GM20000 (cell line): ENCODE results near the gene SERINC5.
"Not testable (repeated sequence)": the region's sequence is repeated elsewhere in the genome, so short reads cannot be mapped to it uniquely, and the experiment has no call there.

Source experiments
- DNase-seq: peaks from one replicate; pipeline ENCODE4 v3.0.0; 2012; ENCODE audit warnings: low spot score
- TF ChIP-seq, protein P1 (sequence below): IDR thresholded peaks from 2 replicates; pipeline ENCODE4 v1.5.1; 2012; ENCODE audit warnings: mild to moderate bottlenecking, control low read depth; ENCODE audit errors: extremely low read depth, missing control alignments

Gene SERINC5

DNA sequence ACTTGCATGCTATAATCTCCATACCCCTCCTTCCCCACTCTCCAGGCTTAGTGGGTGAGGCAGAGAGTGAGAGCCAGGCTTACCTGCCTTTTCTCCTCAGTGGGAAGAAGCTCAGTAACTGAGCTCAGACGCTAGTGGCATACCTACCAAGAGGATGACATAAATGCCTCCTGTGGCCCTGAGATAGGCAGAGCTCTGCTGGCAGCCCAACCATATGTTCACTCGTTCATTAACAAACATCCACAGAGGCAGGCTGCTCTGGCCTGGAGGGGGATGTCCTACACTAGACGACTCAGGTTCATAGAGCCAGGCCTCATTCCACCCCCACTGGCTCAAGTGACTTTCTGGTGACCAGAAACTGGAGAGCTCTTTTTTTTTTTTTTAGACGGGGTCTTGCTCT is 139.4 kb downstream of the SERINC5 start:
- TF ChIP-seq, protein P1, sequence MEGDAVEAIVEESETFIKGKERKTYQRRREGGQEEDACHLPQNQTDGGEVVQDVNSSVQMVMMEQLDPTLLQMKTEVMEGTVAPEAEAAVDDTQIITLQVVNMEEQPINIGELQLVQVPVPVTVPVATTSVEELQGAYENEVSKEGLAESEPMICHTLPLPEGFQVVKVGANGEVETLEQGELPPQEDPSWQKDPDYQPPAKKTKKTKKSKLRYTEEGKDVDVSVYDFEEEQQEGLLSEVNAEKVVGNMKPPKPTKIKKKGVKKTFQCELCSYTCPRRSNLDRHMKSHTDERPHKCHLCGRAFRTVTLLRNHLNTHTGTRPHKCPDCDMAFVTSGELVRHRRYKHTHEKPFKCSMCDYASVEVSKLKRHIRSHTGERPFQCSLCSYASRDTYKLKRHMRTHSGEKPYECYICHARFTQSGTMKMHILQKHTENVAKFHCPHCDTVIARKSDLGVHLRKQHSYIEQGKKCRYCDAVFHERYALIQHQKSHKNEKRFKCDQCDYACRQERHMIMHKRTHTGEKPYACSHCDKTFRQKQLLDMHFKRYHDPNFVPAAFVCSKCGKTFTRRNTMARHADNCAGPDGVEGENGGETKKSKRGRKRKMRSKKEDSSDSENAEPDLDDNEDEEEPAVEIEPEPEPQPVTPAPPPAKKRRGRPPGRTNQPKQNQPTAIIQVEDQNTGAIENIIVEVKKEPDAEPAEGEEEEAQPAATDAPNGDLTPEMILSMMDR, result no peak
- DNase-seq, result no peak

DNA sequence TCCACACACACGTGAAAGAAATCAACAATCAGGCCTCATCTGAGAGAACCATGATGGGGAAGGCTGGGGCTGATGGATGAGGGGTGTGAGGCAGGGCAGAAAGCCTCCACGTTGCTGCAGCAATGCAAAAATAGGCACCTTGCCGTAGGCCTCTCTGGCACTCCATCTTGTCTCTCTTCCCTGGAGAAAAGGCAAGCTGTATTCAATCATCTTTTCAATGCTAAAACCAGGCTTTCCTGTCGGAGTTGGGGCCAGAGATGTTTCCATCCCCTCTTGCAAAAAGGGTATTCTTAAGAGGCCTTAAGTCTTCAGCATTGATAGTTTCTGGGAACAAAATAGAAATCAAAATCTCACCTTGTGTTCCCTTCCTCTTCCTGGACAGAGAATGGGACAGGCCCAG is 139.8 kb downstream of the SERINC5 start:
- no peak for DNase-seq
- TF ChIP-seq, protein P1, result no peak

DNA sequence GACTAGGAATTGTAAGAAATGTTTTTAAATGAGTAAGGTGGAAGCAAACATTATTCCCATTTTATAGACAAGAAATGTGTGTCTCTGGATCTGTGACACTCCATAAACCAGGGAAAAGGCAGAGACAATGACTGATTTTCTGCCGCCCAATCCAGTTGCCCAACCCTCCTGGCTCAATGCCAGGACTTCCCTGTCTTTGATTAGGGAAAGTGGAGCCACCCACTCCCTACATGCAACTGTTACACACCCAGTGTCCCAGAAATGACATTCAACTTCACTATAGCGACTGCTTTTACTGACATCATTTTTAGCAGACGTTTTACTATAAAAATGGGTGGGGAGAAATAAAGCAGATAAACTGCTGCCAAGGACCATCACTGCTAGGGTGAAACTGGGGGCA is 141.0 kb downstream of the SERINC5 start:
- no peak for DNase-seq
- TF ChIP-seq, protein P1, result no peak

DNA sequence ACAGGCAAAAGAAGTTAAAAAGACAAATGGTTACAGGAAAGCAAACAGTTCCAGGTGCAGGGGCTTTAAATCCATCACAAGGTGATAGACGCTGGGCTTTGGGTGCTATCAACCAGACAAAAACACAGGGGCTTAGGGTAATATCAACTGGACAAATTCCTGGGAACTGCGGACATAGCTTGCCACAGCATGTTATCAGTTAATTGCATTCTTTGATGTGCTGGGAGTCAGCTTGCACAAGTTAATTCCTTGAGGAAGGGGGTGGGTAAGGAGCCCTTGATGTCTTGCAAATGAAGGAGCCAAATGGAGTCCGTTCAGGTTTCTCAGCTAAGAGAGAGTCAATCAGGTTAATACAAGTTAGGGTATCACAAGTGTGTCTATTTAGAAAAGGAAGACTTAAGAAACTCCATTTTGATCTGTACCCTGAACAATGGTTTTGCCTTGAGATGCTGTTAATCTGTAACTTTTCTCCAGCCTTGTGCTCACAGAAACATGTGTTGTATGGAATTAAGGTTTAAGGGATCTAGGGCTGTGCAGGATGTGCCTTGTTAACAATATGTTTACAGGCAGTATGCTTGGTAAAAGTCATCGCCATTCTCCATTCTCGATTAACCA is 144.4 kb downstream of the SERINC5 start:
- DNase-seq, result not testable (repeated sequence)

DNA sequence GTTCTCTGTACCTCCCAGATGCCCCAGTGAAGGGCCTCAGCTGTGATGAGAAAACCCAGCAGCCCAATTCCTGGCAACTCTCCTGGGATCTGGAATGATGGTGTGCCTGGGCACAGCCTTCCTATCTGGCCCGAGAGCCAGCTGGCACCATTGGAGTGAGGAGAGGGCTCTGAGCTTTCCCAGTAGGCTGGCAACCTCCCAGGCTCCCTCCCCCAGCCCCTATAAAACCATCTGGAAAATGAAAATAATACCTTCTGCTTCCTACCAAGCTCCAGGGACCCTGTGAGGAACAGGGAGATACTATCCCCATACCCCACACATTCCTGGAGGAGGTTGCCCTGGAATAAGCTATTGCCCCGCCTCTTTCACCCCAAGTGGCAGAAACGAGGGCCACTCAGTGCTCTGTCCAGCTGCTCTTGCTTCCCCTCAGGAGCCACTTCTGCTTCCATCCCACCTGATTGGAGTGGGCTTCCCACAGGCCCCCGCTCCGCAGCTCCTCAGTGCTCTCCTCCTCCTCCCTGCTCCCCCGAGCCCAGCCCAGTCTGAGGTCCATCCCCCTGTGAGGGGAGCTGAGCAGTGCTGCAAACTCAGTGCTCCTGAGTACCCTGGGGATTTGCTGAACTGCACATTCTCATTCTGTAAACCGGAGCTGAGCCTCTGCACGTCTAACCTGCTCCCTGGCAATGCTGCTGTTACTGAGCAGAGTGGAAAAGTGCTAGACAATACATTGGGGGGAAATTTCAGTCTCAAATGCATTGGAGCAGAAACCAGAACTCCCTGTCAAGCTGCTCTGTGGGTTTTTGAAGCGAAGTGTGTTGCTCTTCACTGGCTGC is 146.0 kb downstream of the SERINC5 start:
- TF ChIP-seq, protein P1, result no peak
- DNase-seq, result no peak

DNA sequence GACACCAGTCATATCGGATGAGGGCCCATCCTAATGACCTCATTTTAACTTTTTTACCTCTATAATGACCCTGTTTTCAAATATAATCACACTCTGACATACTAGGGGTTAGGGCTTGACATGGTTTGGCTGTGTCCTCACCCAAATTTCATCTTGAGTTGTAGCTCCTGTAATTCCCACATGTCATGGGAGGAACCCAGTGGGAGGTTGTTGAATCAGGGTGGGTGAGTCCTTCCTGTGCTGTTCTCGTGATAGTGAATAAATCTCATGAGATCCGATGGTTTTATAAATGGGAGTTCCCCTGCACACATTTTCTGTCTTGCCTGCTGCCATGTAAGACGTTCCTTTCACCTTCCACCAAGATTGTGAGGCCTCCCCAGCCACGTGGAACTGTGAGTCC is 148.9 kb downstream of the SERINC5 start:
- TF ChIP-seq, protein P1, result no peak
- no peak for DNase-seq

DNA sequence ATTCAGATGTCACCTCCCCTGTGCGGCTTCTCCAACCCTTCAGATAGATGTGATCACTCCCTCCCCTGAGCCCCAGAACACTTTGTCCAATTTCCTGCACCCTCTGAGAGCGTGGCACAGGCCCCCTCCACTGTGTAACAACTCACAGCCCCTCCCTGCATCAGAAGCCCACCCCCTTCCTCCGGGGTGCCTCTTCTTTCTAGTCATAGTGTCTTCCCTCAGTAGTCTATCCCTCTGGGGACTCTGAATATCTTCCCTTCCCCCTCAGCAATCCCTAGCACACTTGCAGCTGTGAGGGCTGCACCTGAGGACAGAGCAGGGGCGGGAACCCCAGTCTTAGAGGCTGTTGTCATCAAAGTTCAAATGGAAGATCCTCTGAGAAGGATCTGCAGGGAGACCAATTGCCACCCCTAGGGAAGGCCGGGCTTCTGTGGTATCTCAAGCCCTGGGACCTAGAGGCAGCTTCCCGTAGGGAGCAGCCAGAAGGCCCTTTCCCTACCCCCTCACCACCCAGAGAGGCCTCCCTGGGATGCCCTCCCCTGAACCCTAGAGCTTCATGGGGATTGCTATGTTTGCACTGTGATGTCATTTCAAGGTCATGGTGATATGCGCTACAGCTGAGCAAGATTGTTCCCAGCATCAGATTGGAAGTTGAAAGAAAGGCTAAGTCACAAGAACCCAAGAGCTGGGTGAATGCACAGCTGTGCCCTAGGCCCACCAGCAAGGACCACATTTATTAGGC is 150.0 kb downstream of the SERINC5 start:
- TF ChIP-seq, protein P1, result no peak
- DNase-seq, result no peak
